ENCODE results near the gene PLCH1. TPM values are rescaled to one million over a fixed set of nuclear protein-coding genes. Genes with fewer than 3 reads are reported as not detected.

PLCH1 gene
- total and polyA plus RNA-seq, 10 of the 15 experiments (the other 5 are each of a cell fraction or from before 2014, with no cell fraction given), result 0.03 to 0.22 (median 0.04) TPM; not detected in 5

GRCh38 chr3:155602307-155602706 is 142.6 kb downstream of the PLCH1 start:
- ChIA-PET SMC1A (ENCODE audit: uncharacterized antibody, unreplicated experiment) (no interaction called here), POLR2A (no interaction called here), RAD21 (ENCODE audit: unreplicated experiment) (no interaction called here), CTCF (no interaction called here)
- intact Hi-C loops (cut with micrococcal nuclease; ENCODE audit: unreplicated experiment), result no loop called here
- no peak overlapping the region for H3K4me2 ChIP-seq (ENCODE audit: control insufficient read depth, insufficient read depth)
- in situ Hi-C loops (cut with MboI), result no loop called here
- peaks cover 0 to 6% of the 10 kb centered on the region in 2 experiments; a peak in 1 of 4 replicates for H3K27me3 ChIP-seq (replicated peaks in 1 of 2; ENCODE audit: control insufficient read depth in 2 of 2, insufficient read depth in 2 of 2, low read length in 1 of 2)
- FAIRE-seq (no peak), ATAC-seq (peak; percentile 52), DNase-seq (ENCODE audit: low read depth, low spot score) (no peak)
- no peak overlapping the region for H3K27ac ChIP-seq (ENCODE audit: control insufficient read depth, insufficient read depth)
- no TSS peak for BruUV-seq (replicated peaks)
- H3K4me1 ChIP-seq (ENCODE audit: control insufficient read depth, insufficient read depth, low read length), result no peaks in the 10 kb centered on the region
- no peaks in the 10 kb centered on the region for H3K9me3 ChIP-seq (replicated peaks; ENCODE audit: control insufficient read depth, insufficient read depth, low read length)
- no peak overlapping the region for H3K4me3 ChIP-seq
- 0% methylated on average over 2 of the region's 2 CpGs for WGBS (ENCODE audit: insufficient coverage, insufficient replicate concordance, low lambda C conversion rate, missing lambda C conversion rate)
- no peak overlapping the region for H3K9ac ChIP-seq (ENCODE audit: control insufficient read depth, insufficient read depth, low read length)
- no peaks in the 10 kb centered on the region for H3K79me2 ChIP-seq (ENCODE audit: control insufficient read depth, insufficient read depth, low read length)
- H4K20me1 ChIP-seq (ENCODE audit: control insufficient read depth, insufficient read depth), result no peaks in the 10 kb centered on the region
- TF ChIP-seq SP1 (IDR thresholded peaks at IDR 0.05; ENCODE audit: low read depth, low read length), result no peak
- no peak for TF ChIP-seq EZH2 (IDR thresholded peaks at IDR 0.05; ENCODE audit: borderline replicate concordance, control insufficient read depth, low read depth, low read length)
- no peak for TF ChIP-seq SMAD5 (IDR thresholded peaks at IDR 0.05; ENCODE audit: low read depth)
- no peak for TF ChIP-seq PRDM15 (CRISPR knock-in tag; IDR thresholded peaks at IDR 0.05)
- TF ChIP-seq RAD51 (IDR thresholded peaks at IDR 0.05), result no peak
- no peak for TF ChIP-seq ZNF217 (IDR thresholded peaks at IDR 0.05)
- no peak for TF ChIP-seq ZZZ3 (IDR thresholded peaks at IDR 0.05; ENCODE audit: control insufficient read depth, insufficient read length, low read depth)
- TF ChIP-seq ATF2 (IDR thresholded peaks at IDR 0.05; ENCODE audit: low read length), result no peak
- no peak for TF ChIP-seq RUNX3 (IDR thresholded peaks at IDR 0.05; ENCODE audit: low read length)
- TF ChIP-seq BACH1 (IDR thresholded peaks at IDR 0.05; ENCODE audit: borderline replicate concordance), result no peak
- no peak for TF ChIP-seq RELB (IDR thresholded peaks at IDR 0.05; ENCODE audit: low read depth)
- H3K36me3 ChIP-seq (ENCODE audit: control insufficient read depth in 2 of 2, insufficient read depth in 2 of 2, low read length in 1 of 2), result no peaks in the 10 kb centered on the region
- H2AFZ ChIP-seq (ENCODE audit: control insufficient read depth, low read depth, low read length), result no peak overlapping the region
